Liver (tissue), 9 donors: Measurements from ENCODE around the gene AKR1A1. TPM values are rescaled to one million over a fixed set of nuclear protein-coding genes. Genes with fewer than 3 reads are reported as not detected.

Source experiments
- DNase-seq: peaks from one replicate; pipeline ENCODE4 v3.0.0-alpha.2; 2017; ENCODE audit warnings: low spot score
- H3K27ac ChIP-seq, 2 donors: one replicate each; pipeline ENCODE4 v1.7.0; 2013; ENCODE audit warnings: inconsistent platforms in 2 of 2, low read length in 2 of 2, control low read depth in 1 of 2, low read depth in 1 of 2, mild to moderate bottlenecking in 1 of 2
- H3K27me3 ChIP-seq, 4 donors: one replicate each; pipeline versions ENCODE4 v1.6.1 to v1.7.0; 2013; ENCODE audit warnings: low read length in 3 of 4, inconsistent platforms in 1 of 4, mild to moderate bottlenecking in 1 of 4, moderate library complexity in 1 of 4; ENCODE audit not compliant: control insufficient read depth in 4 of 4, insufficient read depth in 4 of 4
- H3K36me3 ChIP-seq, 4 donors: one replicate each; pipeline versions ENCODE4 v1.6.1 to v1.7.0; 2013; ENCODE audit warnings: low read length in 3 of 4, mild to moderate bottlenecking in 3 of 4, low read depth in 1 of 4, moderate library complexity in 1 of 4; ENCODE audit not compliant: control insufficient read depth in 4 of 4, insufficient read depth in 3 of 4
- H3K4me1 ChIP-seq, 4 donors: one replicate each; pipeline versions ENCODE4 v1.6.1 to v1.7.0; 2013; ENCODE audit warnings: low read length in 3 of 4, mild to moderate bottlenecking in 3 of 4, moderate library complexity in 1 of 4; ENCODE audit not compliant: control insufficient read depth in 4 of 4, insufficient read depth in 4 of 4
- H3K4me3 ChIP-seq, 3 donors: one replicate each; pipeline versions ENCODE4 v1.6.1 to v1.7.0; 2013; ENCODE audit warnings: low read length in 3 of 3, control low read depth in 1 of 3, low read depth in 1 of 3, mild to moderate bottlenecking in 1 of 3
- H3K9ac ChIP-seq, 2 donors: one replicate each; pipeline ENCODE4 v1.7.0; 2013; ENCODE audit warnings: low read length in 2 of 2, mild to moderate bottlenecking in 2 of 2, moderate library complexity in 2 of 2, control low read depth in 1 of 2, low read depth in 1 of 2
- H3K9me3 ChIP-seq, 4 donors: one replicate each; pipeline versions ENCODE4 v1.6.1 to v1.7.0; 2013; ENCODE audit warnings: low read length in 3 of 4; ENCODE audit not compliant: control insufficient read depth in 4 of 4
- ATF3 ChIP-seq: IDR thresholded peaks from 2 replicates; pipeline ENCODE4 v1.6.1; 2016; ENCODE audit warnings: antibody characterized with exemption
- EGR1 ChIP-seq, 2 donors: IDR thresholded peaks; 2 replicates each; pipeline ENCODE4 v1.6.1; 2016 to 2018; ENCODE audit warnings: antibody characterized with exemption in 2 of 2, low read depth in 2 of 2
- FOXA1 ChIP-seq: IDR thresholded peaks from 2 replicates; pipeline ENCODE4 v1.6.1; 2016; ENCODE audit warnings: antibody characterized with exemption
- FOXA2 ChIP-seq: IDR thresholded peaks from 2 replicates; pipeline ENCODE4 v1.6.1; 2016; ENCODE audit warnings: antibody characterized with exemption
- GABPA ChIP-seq, 2 donors: IDR thresholded peaks in 1 of 2; conservative IDR thresholded peaks in 1 of 2; 2 replicates each; pipeline ENCODE4 v1.6.1; 2016; ENCODE audit warnings: antibody characterized with exemption in 2 of 2, mild to moderate bottlenecking in 1 of 2, moderate library complexity in 1 of 2
- HNF4A ChIP-seq, 2 donors: conservative IDR thresholded peaks; 2 replicates each; pipeline ENCODE4 v1.6.1; 2016; ENCODE audit warnings: antibody characterized with exemption in 2 of 2, mild to moderate bottlenecking in 2 of 2
- JUND ChIP-seq, 2 donors: IDR thresholded peaks; 2 replicates each; pipeline ENCODE4 v1.6.1; 2016; ENCODE audit warnings: antibody characterized with exemption in 2 of 2
- MAX ChIP-seq: IDR thresholded peaks from 2 replicates; pipeline ENCODE4 v1.6.1; 2016; ENCODE audit warnings: antibody characterized with exemption
- RAD21 ChIP-seq, 2 donors: IDR thresholded peaks; 2 replicates each; pipeline ENCODE4 v1.6.1; 2016; ENCODE audit warnings: antibody characterized with exemption in 2 of 2, mild to moderate bottlenecking in 2 of 2
- RXRA ChIP-seq, 2 donors: IDR thresholded peaks; 2 replicates each; pipeline ENCODE4 v1.6.1; 2017 to 2018; ENCODE audit warnings: antibody characterized with exemption in 2 of 2, mild to moderate bottlenecking in 1 of 2
- SP1 ChIP-seq: IDR thresholded peaks from 2 replicates; pipeline ENCODE4 v1.6.1; 2018; ENCODE audit warnings: antibody characterized with exemption, mild to moderate bottlenecking
- TAF1 ChIP-seq: conservative IDR thresholded peaks from 2 replicates; pipeline ENCODE4 v1.6.1; 2016; ENCODE audit warnings: antibody characterized with exemption, mild to moderate bottlenecking
- YY1 ChIP-seq: IDR thresholded peaks from 2 replicates; pipeline ENCODE4 v1.6.1; 2016; ENCODE audit warnings: antibody characterized with exemption, mild to moderate bottlenecking
- WGBS: extraction: QIAGEN DNeasy Blood & Tissue Kit; methylation state at CpG from one replicate; pipeline ENCODE4 v1.1.7; 2013; 5-methylcytosine and 5-hydroxymethylcytosine counted together
- polyA plus RNA-seq, 2 donors: library from polyadenylated mRNA; stranded (reverse) in 1 of 2; unstranded in 1 of 2; fragments of 200-250 nt in 1 of 2; fragments of >200 nt in 1 of 2; fragmentation: Nextera tagmentation in 1 of 2; extraction: Ambion mirVana in 1 of 2; gene quantifications; one replicate each; pipeline versions ENCODE4 v1.2.1 to v1.2.3, GENCODE V29; 2013 to 2015
- total RNA-seq, 2 donors: library from RNA; depleted of rRNA; stranded (reverse); fragments of >200 nt; gene quantifications; one replicate each; pipeline ENCODE4 v1.2.3, GENCODE V29; 2014
- TF ChIP-seq, protein P1 (sequence below): fragments of 150-350 bp; IDR thresholded peaks from 2 replicates; pipeline ENCODE4 v1.5.1; 2017; ENCODE audit warnings: improper control_type of control experiment, low read depth, low read length; ENCODE audit not compliant: missing input control
- TF ChIP-seq, protein P2 (sequence below): IDR thresholded peaks from 2 replicates; pipeline ENCODE4 v1.6.1; 2016; ENCODE audit warnings: antibody characterized with exemption
- TF ChIP-seq, protein P3 (sequence below): IDR thresholded peaks from 2 replicates; pipeline ENCODE4 v1.6.1; 2016; ENCODE audit warnings: antibody characterized with exemption, mild to moderate bottlenecking
- donor health status: healthy.
- donor health status: healthy.
- donor health status: healthy.
- donor health status: healthy.
- donor health status: healthy.

Gene AKR1A1
- total and polyA plus RNA-seq, 4 donors = 86.3 to 253 (median 218) TPM

DNA sequence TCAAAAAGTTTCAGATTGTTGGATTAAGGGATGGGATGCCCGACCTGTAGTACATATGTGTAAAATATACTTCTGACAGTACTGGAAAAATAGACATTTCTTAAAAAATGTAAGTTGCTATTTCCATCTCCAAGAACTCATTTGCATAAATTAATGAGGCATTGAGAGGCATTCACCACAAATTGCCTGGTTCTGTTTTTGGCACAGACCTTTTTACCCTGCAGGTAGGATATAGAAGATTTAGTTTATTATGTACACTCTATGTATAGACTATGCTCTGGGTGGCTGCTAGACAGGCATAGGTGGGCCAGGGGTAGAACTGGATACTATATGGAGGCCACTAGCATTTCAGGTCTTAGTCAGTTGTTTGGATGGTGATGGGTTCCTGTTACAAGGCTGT is 65.3 kb downstream of the AKR1A1 start:
- 93% methylated on average over 1 of the region's 1 CpG for WGBS
- H3K4me3 ChIP-seq = no peak overlapping the region

DNA sequence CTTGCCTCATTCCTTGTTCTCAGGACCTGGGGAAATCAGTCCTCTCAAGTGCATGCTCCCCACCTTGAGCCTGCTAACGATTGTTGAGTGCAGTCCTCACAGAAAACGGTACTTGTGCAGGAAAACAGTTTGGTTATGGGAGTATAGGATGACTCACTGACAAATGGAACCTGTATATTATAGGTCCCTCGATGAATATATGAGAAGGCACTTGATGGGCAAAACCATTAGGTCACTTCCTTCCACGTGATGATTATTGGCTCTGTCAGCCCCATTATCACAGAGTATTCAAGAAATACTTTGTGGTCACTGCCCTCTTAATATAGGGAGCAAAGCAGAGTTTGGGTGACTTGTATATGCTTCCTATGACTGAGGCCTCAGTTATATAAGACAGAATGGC is 67.0 kb downstream of the AKR1A1 start:
- DNase-seq = no peak
- TF ChIP-seq MAX (no peak), GABPA (IDR thresholded peaks at IDR 0.05 in 1 of 2, conservative IDR thresholded peaks at IDR 0.05 in 1 of 2) (no peak), TAF1 (no peak), SP1 (no peak), RAD21 (IDR thresholded peaks at IDR 0.05) (no peak)
- TF ChIP-seq, protein P1, sequence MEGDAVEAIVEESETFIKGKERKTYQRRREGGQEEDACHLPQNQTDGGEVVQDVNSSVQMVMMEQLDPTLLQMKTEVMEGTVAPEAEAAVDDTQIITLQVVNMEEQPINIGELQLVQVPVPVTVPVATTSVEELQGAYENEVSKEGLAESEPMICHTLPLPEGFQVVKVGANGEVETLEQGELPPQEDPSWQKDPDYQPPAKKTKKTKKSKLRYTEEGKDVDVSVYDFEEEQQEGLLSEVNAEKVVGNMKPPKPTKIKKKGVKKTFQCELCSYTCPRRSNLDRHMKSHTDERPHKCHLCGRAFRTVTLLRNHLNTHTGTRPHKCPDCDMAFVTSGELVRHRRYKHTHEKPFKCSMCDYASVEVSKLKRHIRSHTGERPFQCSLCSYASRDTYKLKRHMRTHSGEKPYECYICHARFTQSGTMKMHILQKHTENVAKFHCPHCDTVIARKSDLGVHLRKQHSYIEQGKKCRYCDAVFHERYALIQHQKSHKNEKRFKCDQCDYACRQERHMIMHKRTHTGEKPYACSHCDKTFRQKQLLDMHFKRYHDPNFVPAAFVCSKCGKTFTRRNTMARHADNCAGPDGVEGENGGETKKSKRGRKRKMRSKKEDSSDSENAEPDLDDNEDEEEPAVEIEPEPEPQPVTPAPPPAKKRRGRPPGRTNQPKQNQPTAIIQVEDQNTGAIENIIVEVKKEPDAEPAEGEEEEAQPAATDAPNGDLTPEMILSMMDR = no peak
- TF ChIP-seq, protein P2, sequence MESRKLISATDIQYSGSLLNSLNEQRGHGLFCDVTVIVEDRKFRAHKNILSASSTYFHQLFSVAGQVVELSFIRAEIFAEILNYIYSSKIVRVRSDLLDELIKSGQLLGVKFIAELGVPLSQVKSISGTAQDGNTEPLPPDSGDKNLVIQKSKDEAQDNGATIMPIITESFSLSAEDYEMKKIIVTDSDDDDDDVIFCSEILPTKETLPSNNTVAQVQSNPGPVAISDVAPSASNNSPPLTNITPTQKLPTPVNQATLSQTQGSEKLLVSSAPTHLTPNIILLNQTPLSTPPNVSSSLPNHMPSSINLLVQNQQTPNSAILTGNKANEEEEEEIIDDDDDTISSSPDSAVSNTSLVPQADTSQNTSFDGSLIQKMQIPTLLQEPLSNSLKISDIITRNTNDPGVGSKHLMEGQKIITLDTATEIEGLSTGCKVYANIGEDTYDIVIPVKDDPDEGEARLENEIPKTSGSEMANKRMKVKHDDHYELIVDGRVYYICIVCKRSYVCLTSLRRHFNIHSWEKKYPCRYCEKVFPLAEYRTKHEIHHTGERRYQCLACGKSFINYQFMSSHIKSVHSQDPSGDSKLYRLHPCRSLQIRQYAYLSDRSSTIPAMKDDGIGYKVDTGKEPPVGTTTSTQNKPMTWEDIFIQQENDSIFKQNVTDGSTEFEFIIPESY = no peak
- TF ChIP-seq, protein P3, sequence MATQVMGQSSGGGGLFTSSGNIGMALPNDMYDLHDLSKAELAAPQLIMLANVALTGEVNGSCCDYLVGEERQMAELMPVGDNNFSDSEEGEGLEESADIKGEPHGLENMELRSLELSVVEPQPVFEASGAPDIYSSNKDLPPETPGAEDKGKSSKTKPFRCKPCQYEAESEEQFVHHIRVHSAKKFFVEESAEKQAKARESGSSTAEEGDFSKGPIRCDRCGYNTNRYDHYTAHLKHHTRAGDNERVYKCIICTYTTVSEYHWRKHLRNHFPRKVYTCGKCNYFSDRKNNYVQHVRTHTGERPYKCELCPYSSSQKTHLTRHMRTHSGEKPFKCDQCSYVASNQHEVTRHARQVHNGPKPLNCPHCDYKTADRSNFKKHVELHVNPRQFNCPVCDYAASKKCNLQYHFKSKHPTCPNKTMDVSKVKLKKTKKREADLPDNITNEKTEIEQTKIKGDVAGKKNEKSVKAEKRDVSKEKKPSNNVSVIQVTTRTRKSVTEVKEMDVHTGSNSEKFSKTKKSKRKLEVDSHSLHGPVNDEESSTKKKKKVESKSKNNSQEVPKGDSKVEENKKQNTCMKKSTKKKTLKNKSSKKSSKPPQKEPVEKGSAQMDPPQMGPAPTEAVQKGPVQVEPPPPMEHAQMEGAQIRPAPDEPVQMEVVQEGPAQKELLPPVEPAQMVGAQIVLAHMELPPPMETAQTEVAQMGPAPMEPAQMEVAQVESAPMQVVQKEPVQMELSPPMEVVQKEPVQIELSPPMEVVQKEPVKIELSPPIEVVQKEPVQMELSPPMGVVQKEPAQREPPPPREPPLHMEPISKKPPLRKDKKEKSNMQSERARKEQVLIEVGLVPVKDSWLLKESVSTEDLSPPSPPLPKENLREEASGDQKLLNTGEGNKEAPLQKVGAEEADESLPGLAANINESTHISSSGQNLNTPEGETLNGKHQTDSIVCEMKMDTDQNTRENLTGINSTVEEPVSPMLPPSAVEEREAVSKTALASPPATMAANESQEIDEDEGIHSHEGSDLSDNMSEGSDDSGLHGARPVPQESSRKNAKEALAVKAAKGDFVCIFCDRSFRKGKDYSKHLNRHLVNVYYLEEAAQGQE = no peak
- peaks cover 5 to 45% (median 30%) of the 10 kb centered on the region in 4 donors for H3K36me3 ChIP-seq
- peaks cover 0 to 4% (median under 1%) of the 10 kb centered on the region in 4 donors for H3K4me1 ChIP-seq
- H3K9ac ChIP-seq = no peak overlapping the region
- H3K4me3 ChIP-seq = no peak overlapping the region
- no peak overlapping the region for H3K27ac ChIP-seq
- H3K9me3 ChIP-seq = no peaks in the 10 kb centered on the region
- no peaks in the 10 kb centered on the region for H3K27me3 ChIP-seq
- WGBS = 74% methylated on average over 4 of the region's 4 CpGs

More for the DNA sequence above, 65.3 kb downstream of the AKR1A1 start:
- H3K27ac ChIP-seq = no peak overlapping the region
- H3K9ac ChIP-seq = no peak overlapping the region
- TF ChIP-seq, protein P1 = no peak
- TF ChIP-seq ATF3 = no peak
- TF ChIP-seq YY1 = no peak
- no peak for TF ChIP-seq MAX
- TF ChIP-seq RAD21 (IDR thresholded peaks at IDR 0.05) = no peak
- TF ChIP-seq GABPA (IDR thresholded peaks at IDR 0.05 in 1 of 2, conservative IDR thresholded peaks at IDR 0.05 in 1 of 2) = no peak
- TF ChIP-seq HNF4A (conservative IDR thresholded peaks at IDR 0.05) = no peak
- TF ChIP-seq FOXA2 = no peak
- no peak for TF ChIP-seq EGR1 (IDR thresholded peaks at IDR 0.05; ENCODE audit: low read depth in 2 of 2)
- TF ChIP-seq TAF1 = no peak
- TF ChIP-seq, protein P2 = no peak
- no peak for TF ChIP-seq FOXA1
- no peak for TF ChIP-seq RXRA (IDR thresholded peaks at IDR 0.05)
- no peak for TF ChIP-seq JUND (IDR thresholded peaks at IDR 0.05)
- H3K9me3 ChIP-seq = no peaks in the 10 kb centered on the region
- H3K36me3 ChIP-seq = peaks cover 6 to 45% (median 30%) of the 10 kb centered on the region in 4 donors
- no peaks in the 10 kb centered on the region for H3K4me1 ChIP-seq
- no peak for DNase-seq
- H3K27me3 ChIP-seq = no peaks in the 10 kb centered on the region
